ENCODE data around the gene GABPB1.
A peak's percentile ranks its signal among the peaks of the same experiment; 100 is the strongest.

Gene GABPB1

DNA sequence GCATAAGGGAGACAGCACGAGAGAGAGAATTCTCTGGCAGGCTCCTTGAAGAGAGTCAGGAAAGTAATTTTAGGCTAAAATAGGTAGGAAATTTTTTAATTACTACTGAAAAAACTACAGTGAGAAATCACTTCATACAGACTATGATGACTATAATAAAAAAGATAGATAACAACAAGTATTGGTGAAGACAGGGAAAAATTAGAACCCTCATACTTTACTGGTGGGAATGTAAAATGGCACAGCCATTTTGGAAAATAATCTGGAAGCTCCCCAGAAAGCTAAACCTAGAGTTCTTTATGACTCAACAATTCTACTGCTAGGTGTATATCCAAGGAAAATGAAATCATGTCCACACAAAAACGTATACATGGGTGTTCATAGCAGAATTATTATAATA is 87.4 kb downstream of the GABPB1 start:
- peaks cover 4 to 9% (median 8%) of the 10 kb centered on the region in 4 experiments for H3K4me1 ChIP-seq (ENCODE audit: control extremely low read depth in 1 of 4, control insufficient read depth in 4 of 4, insufficient read depth in 4 of 4, low read length in 3 of 4)
- no peak for DNase-seq
- WGBS (ENCODE audit: insufficient coverage), result no CpG with 5 or more reads among the region's 2 CpGs
- no peak overlapping the region for H3K4me3 ChIP-seq (ENCODE audit: control insufficient read depth in 1 of 7, extremely low read depth in 1 of 7, insufficient read depth in 4 of 7, low read depth in 2 of 7, low read length in 6 of 7)
- no peak overlapping the region for H3K27ac ChIP-seq (ENCODE audit: insufficient read depth in 1 of 2, low read depth in 1 of 2, low read length in 2 of 2, poor library complexity in 1 of 2, severe bottlenecking in 2 of 2)
- POLR2A ChIA-PET, result no interaction called here
- CTCF ChIA-PET, result interaction anchor here (0.7 kb wide), 1 partner anchor 12 kb away, joined by 3 read pairs; no protein-coding TSS in a partner anchor
- H3K9me3 ChIP-seq (ENCODE audit: control extremely low read depth in 1 of 5, control insufficient read depth in 4 of 5, insufficient read depth in 2 of 5, low read depth in 1 of 5, low read length in 4 of 5), result peaks cover 0 to 3% (median 0%) of the 10 kb centered on the region in 5 experiments
- no peaks in the 10 kb centered on the region for H3K36me3 ChIP-seq (ENCODE audit: control insufficient read depth in 4 of 4, insufficient read depth in 4 of 4, low read length in 3 of 4)
- no peaks in the 10 kb centered on the region for H3K27me3 ChIP-seq (replicated peaks in 2 of 5; ENCODE audit: control insufficient read depth in 4 of 5, insufficient read depth in 5 of 5, low read length in 4 of 5)

DNA sequence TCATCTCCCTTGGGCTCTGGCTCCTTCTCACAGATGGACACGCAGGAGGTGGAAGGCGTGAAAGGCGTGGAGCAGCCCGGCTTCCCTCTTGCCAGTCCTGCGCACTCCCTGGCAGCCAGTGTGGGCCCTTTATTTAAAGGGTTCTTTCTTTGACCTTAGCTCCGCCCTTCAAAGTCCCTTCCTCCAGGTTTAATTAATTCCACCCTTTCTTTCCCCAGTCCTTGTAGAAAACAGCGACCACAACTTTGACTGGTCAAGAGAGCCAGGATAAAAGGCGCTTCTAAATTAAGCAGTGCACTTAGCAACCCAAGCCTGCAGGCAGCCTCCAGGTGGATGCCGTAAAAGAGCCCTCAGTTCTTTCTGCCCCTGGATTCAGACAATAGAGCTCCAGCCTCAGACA is 89.4 kb downstream of the GABPB1 start, which contains the start of gene HDC:
TSS of gene HDC (minus strand) at position 107 of the 400 bp plus-strand sequence. CDS start at position 4, 103 bp downstream.
- Histone ChIP-seq H3K4me1 (ENCODE audit: control extremely low read depth in 1 of 4, control insufficient read depth in 4 of 4, insufficient read depth in 4 of 4, low read length in 3 of 4) (peaks cover 14 to 27% (median 22%) of the 10 kb centered on the region in 4 experiments), H3K27me3 (replicated peaks in 2 of 5; ENCODE audit: control insufficient read depth in 4 of 5, insufficient read depth in 5 of 5, low read length in 4 of 5) (no peaks in the 10 kb centered on the region)
- 97% methylated on average over 9 of the region's 9 CpGs for WGBS (ENCODE audit: insufficient coverage)

DNA sequence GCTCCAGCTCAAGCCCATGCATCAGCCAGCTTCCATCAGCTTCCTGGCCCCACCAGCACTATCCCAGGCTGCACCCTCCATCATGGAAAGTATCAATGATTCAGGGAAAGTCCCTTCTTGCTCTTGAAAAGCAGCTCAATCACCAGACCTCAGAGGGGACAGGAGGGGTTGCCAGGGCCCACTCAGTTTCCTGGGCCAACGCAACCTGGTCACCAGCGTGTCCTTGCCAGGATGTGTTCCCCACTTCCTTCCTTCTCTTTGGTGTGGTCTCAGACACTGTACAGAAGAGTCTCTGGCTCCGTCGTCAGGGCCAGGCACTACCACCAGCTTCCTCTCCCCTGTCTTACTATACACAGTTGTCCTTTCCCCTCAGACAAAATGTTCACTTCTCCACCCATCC is 92.5 kb downstream of the GABPB1 start:
- Histone ChIP-seq H3K9me3 (ENCODE audit: control extremely low read depth in 1 of 5, control insufficient read depth in 4 of 5, insufficient read depth in 2 of 5, low read depth in 1 of 5, low read length in 4 of 5) (peaks cover 0 to 3% (median 0%) of the 10 kb centered on the region in 5 experiments), H3K27ac (ENCODE audit: insufficient read depth in 1 of 2, low read depth in 1 of 2, low read length in 2 of 2, poor library complexity in 1 of 2, severe bottlenecking in 2 of 2) (peak overlapping the region in 1 of 2 experiments; percentile 92), H3K4me1 (ENCODE audit: control extremely low read depth in 1 of 4, control insufficient read depth in 4 of 4, insufficient read depth in 4 of 4, low read length in 3 of 4) (peaks cover 32 to 51% (median 43%) of the 10 kb centered on the region in 4 experiments), H3K36me3 (ENCODE audit: control insufficient read depth in 4 of 4, insufficient read depth in 4 of 4, low read length in 3 of 4) (no peaks in the 10 kb centered on the region), H3K4me3 (ENCODE audit: control insufficient read depth in 1 of 7, extremely low read depth in 1 of 7, insufficient read depth in 4 of 7, low read depth in 2 of 7, low read length in 6 of 7) (peak overlapping the region in 1 of 7 experiments; percentile 35), H3K27me3 (replicated peaks in 2 of 5; ENCODE audit: control insufficient read depth in 4 of 5, insufficient read depth in 5 of 5, low read length in 4 of 5) (no peaks in the 10 kb centered on the region)
- WGBS (ENCODE audit: insufficient coverage), result 0% methylated on average over 2 of the region's 4 CpGs
- peak; percentile 52 to 98 (median 95) for DNase-seq
- CTCF ChIA-PET, result interaction anchor here (0.8 to 2.1 kb wide), 6 partner anchors 9 to 75 kb away, joined by 3 to 7 read pairs (median 4); no protein-coding TSS in a partner anchor
- POLR2A ChIA-PET, result interaction anchor here (0.5 to 1.2 kb wide), 7 partner anchors 13 to 144 kb away, joined by 3 to 6 read pairs (median 3); partner anchors contain the start of genes ATP8B4 and SLC27A2

More for the DNA sequence above, 89.4 kb downstream of the GABPB1 start, which contains the start of gene HDC:
- Histone ChIP-seq H3K9me3 (ENCODE audit: control extremely low read depth in 1 of 5, control insufficient read depth in 4 of 5, insufficient read depth in 2 of 5, low read depth in 1 of 5, low read length in 4 of 5) (peaks cover 0 to 3% (median 0%) of the 10 kb centered on the region in 5 experiments), H3K27ac (ENCODE audit: insufficient read depth in 1 of 2, low read depth in 1 of 2, low read length in 2 of 2, poor library complexity in 1 of 2, severe bottlenecking in 2 of 2) (no peak within 1 kb of the TSS), H3K36me3 (ENCODE audit: control insufficient read depth in 4 of 4, insufficient read depth in 4 of 4, low read length in 3 of 4) (no peaks in the 10 kb centered on the region), H3K4me3 (ENCODE audit: control insufficient read depth in 1 of 7, extremely low read depth in 1 of 7, insufficient read depth in 4 of 7, low read depth in 2 of 7, low read length in 6 of 7) (peak within 1 kb of the TSS in 1 of 7 experiments; percentile 42)
- no peak for DNase-seq
- CTCF ChIA-PET, result no interaction called here
- POLR2A ChIA-PET, result no interaction called here

DNA sequence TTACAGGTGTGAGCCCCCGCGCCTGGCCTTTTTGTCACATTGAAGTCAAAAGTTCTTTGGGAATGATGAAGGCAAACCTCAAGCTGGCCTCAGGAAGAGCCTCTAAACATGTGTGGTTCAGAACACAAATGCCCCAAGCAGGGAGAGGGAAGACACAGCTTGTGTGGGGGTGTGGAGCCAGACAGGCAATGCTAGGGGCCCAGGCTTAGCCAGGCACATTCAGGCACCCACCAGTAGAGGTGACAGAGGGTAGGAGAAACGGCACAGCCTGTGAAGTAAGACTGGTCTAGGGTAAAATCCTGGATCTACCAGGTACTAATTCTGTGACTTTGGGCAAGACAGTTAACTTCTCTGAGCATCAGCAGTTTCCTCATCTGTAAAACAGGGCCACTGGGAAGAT is 93.0 kb downstream of the GABPB1 start:
- Histone ChIP-seq H3K4me1 (ENCODE audit: control extremely low read depth in 1 of 4, control insufficient read depth in 4 of 4, insufficient read depth in 4 of 4, low read length in 3 of 4) (peaks cover 34 to 53% (median 45%) of the 10 kb centered on the region in 4 experiments), H3K36me3 (ENCODE audit: control insufficient read depth in 4 of 4, insufficient read depth in 4 of 4, low read length in 3 of 4) (no peaks in the 10 kb centered on the region), H3K4me3 (ENCODE audit: control insufficient read depth in 1 of 7, extremely low read depth in 1 of 7, insufficient read depth in 4 of 7, low read depth in 2 of 7, low read length in 6 of 7) (no peak overlapping the region), H3K9me3 (ENCODE audit: control extremely low read depth in 1 of 5, control insufficient read depth in 4 of 5, insufficient read depth in 2 of 5, low read depth in 1 of 5, low read length in 4 of 5) (no peaks in the 10 kb centered on the region), H3K27ac (ENCODE audit: insufficient read depth in 1 of 2, low read depth in 1 of 2, low read length in 2 of 2, poor library complexity in 1 of 2, severe bottlenecking in 2 of 2) (peak overlapping the region in 1 of 2 experiments; percentile 92), H3K27me3 (replicated peaks in 2 of 5; ENCODE audit: control insufficient read depth in 4 of 5, insufficient read depth in 5 of 5, low read length in 4 of 5) (no peaks in the 10 kb centered on the region)
- ChIA-PET POLR2A (interaction anchor here (0.7 to 1.2 kb wide), 5 partner anchors 13 to 143 kb away, joined by 3 to 5 read pairs (median 3); partner anchors contain the start of gene ATP8B4), CTCF (interaction anchor here (0.8 to 2.1 kb wide), 7 partner anchors 10 to 81 kb away, joined by 3 to 7 read pairs (median 4); no protein-coding TSS in a partner anchor)
- 90% methylated on average over 3 of the region's 3 CpGs for WGBS (ENCODE audit: insufficient coverage)
- DNase-seq, result peak in 2 of 3 donors; percentile 32 to 44

DNA sequence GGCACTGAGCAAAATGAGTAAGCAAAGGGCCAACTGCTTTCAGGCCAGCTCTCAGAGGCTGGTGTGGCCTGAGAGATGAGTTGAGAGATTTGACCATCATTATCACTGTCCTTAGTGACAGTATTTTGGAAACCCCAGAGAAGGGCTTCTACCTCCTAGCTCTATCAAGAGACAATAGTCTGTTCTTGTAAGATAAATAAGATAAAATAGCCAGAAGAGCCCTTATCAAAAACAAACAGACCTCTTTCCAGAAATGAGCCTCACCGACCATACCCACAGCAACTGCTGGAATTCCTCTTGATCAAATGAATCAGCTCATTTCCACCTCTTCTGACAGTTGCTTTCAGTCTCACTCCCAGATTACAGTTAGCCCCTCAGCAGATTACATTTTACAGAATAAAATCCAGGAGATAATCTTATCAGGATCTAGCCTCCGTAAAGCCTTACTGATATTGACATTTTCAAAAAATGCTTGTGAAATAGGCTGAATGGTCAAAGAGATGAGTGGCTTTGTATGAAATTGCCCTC is 94.0 kb downstream of the GABPB1 start:
- Histone ChIP-seq H3K9me3 (ENCODE audit: control extremely low read depth in 1 of 5, control insufficient read depth in 4 of 5, insufficient read depth in 2 of 5, low read depth in 1 of 5, low read length in 4 of 5) (no peaks in the 10 kb centered on the region), H3K4me1 (ENCODE audit: control extremely low read depth in 1 of 4, control insufficient read depth in 4 of 4, insufficient read depth in 4 of 4, low read length in 3 of 4) (peaks cover 41 to 53% (median 48%) of the 10 kb centered on the region in 4 experiments), H3K36me3 (ENCODE audit: control insufficient read depth in 4 of 4, insufficient read depth in 4 of 4, low read length in 3 of 4) (no peaks in the 10 kb centered on the region), H3K27me3 (replicated peaks in 2 of 5; ENCODE audit: control insufficient read depth in 4 of 5, insufficient read depth in 5 of 5, low read length in 4 of 5) (no peaks in the 10 kb centered on the region), H3K4me3 (ENCODE audit: control insufficient read depth in 1 of 7, extremely low read depth in 1 of 7, insufficient read depth in 4 of 7, low read depth in 2 of 7, low read length in 6 of 7) (peak overlapping the region in 1 of 7 experiments; percentile 48), H3K27ac (ENCODE audit: insufficient read depth in 1 of 2, low read depth in 1 of 2, low read length in 2 of 2, poor library complexity in 1 of 2, severe bottlenecking in 2 of 2) (peak overlapping the region; percentile 92 to 94)
- 8% methylated on average over 1 of the region's 2 CpGs for WGBS (ENCODE audit: insufficient coverage)
- ChIA-PET POLR2A (interaction anchor here (0.7 to 1.8 kb wide), 5 partner anchors 11 to 194 kb away, joined by 3 to 7 read pairs (median 4); no protein-coding TSS in a partner anchor), CTCF (interaction anchor here (0.9 to 4.7 kb wide), 5 partner anchors 12 to 80 kb away, joined by 3 to 20 read pairs (median 5); no protein-coding TSS in a partner anchor)
- peak; percentile 74 to 92 (median 84) for DNase-seq

DNA sequence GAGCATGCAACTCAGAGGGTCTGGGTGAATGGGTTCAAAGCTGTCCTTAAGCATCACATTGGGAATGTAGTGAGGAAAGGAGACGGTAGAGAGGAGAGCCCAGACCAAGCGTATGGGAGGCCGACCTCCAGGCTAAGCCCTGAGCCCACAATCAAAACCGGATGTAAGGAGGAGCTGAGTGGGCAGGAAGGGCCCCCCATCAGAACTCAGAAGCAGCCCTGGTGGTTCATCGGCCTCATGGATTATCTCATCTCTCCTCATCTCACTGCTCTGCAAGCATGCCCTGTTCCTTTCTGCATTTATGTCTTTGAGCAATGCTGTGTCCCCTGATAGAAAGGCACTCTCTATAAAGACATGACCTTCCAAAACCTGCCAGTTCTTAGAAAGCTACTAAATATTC is 95.7 kb downstream of the GABPB1 start:
- no peaks in the 10 kb centered on the region for H3K27me3 ChIP-seq (replicated peaks in 2 of 5; ENCODE audit: control insufficient read depth in 4 of 5, insufficient read depth in 5 of 5, low read length in 4 of 5)
- ChIA-PET POLR2A (interaction anchor here (0.8 to 1.2 kb wide), 2 partner anchors 15 to 208 kb away, joined by 3 to 4 read pairs; no protein-coding TSS in a partner anchor), CTCF (interaction anchor here (0.8 to 4.7 kb wide), 6 partner anchors 8 to 70 kb away, joined by 3 to 20 read pairs (median 4); no protein-coding TSS in a partner anchor)
- no peaks in the 10 kb centered on the region for H3K36me3 ChIP-seq (ENCODE audit: control insufficient read depth in 4 of 4, insufficient read depth in 4 of 4, low read length in 3 of 4)
- peaks cover 43 to 54% (median 48%) of the 10 kb centered on the region in 4 experiments for H3K4me1 ChIP-seq (ENCODE audit: control extremely low read depth in 1 of 4, control insufficient read depth in 4 of 4, insufficient read depth in 4 of 4, low read length in 3 of 4)
- DNase-seq, result peak in 2 of 3 donors; percentile 17 to 40
- no peak overlapping the region for H3K4me3 ChIP-seq (ENCODE audit: control insufficient read depth in 1 of 7, extremely low read depth in 1 of 7, insufficient read depth in 4 of 7, low read depth in 2 of 7, low read length in 6 of 7)
- no peaks in the 10 kb centered on the region for H3K9me3 ChIP-seq (ENCODE audit: control extremely low read depth in 1 of 5, control insufficient read depth in 4 of 5, insufficient read depth in 2 of 5, low read depth in 1 of 5, low read length in 4 of 5)
- peak overlapping the region; percentile 92 to 94 for H3K27ac ChIP-seq (ENCODE audit: insufficient read depth in 1 of 2, low read depth in 1 of 2, low read length in 2 of 2, poor library complexity in 1 of 2, severe bottlenecking in 2 of 2)
- WGBS (ENCODE audit: insufficient coverage), result 87% methylated on average over 5 of the region's 5 CpGs
